GM21619 (cell line): ENCODE results near the gene SEMA5B.

Source experiments
- ATAC-seq: cut with Tn5 transposase; IDR thresholded peaks from one replicate; pipeline ENCODE4 v1.9.1; 2021; ENCODE audit not compliant: unreplicated experiment

The SEMA5B gene

DNA sequence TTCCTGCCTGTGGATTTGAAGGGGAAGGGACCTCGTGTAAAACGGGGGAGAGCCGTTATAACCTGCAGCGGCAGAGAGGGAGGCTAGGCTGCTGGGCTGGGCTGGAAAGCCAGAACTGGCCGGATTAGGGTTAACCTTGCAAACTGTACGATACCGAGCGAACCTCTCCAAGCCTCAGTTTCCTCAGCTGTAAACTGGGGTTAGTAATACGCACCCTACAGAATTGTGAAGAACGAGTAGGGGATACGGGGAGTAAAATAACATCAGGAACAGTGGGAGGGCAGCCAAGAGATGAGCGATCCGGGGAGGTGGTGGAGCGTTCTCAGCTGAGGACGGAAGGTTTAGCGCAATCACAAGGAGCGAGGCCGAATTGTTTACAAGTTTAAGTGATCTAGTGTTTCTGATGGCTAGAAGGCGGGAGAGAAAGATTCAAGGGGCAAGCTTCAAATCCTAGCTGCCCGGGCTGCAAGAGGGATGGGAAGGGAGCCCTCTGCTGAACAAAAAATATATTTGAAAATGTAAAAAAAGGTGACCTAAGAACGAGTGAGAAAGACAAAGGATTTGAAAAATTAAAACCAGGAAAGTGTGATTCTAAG lies 768 bp upstream of the SEMA5B start:
- no peak for ATAC-seq

- no peak for ATAC-seq
Measured at GRCh38 chr3:123026565-123027291, 835 bp downstream of the SEMA5B start.

- no peak for ATAC-seq
Measured at GRCh38 chr3:123025642-123026521, 1.7 kb downstream of the SEMA5B start.

GRCh38 chr3:123024056-123024455 lies 3.5 kb downstream of the SEMA5B start:
- ATAC-seq: no peak

- ATAC-seq: no peak
Measured at GRCh38 chr3:123021996-123022510, 5.5 kb downstream of the SEMA5B start.

DNA sequence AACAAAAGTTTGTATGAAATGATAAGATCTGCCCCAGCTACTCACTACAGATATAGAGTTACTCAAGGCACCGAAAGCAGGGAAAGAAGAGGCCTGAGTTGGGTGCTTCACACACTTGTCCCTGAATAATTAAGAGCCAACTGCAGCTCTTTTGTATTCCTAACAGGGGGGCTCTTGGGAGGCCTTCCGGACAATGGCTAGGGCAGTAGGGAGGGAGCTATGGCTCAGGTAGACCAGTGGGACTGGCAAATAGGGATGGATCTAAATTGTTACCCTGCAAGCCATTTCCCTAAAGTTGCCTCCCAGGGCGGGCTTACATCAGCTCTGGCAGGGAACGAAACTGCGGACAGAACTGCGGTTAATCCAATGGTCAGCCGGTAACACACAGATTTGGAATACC lies 6.2 kb downstream of the SEMA5B start:
- ATAC-seq: no peak

DNA sequence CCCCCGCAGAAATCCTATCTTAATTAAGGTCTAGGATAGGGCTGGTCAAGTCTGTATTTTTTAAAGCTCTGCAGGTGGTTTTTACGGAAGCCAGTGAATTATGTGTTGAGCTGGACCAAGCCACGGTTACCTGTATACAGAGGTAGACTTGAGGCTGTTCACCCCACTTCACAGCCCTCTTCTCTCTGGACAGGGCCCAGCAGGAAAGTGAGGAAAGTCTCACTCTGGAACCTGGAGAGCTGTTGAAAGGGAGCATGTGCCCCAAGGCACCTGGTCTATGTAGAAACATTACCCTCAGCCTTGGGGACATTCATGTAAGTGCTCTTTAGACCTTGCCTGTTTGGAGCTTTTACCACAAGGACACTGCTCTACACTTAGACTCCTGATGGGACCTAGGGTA lies 6.9 kb downstream of the SEMA5B start:
- no peak for ATAC-seq

GRCh38 chr3:123019591-123019990 lies 8.0 kb downstream of the SEMA5B start:
- ATAC-seq: no peak

- ATAC-seq: no peak
Measured at GRCh38 chr3:123019161-123019560, 8.4 kb downstream of the SEMA5B start.

GRCh38 chr3:123018683-123019082 lies 8.9 kb downstream of the SEMA5B start:
- ATAC-seq: no peak

DNA sequence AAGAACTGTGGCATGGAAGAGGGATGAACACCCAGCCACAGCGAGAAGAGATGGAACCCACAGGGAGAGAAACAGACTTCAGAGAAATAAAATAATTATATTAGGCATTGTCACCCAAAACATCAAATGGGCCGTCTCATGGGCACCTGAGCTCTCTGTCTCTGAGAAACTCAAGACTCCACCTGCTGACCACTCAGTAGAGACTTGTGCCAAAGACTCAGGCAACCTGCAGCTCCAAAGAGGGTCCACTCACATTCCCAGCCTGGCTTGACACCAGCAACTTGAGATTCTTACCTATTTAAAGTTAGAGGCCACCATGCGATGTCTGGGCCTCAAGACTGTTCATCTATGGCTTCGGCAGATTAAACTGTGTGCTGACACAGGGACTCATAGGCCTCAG lies 12.0 kb downstream of the SEMA5B start:
- no peak for ATAC-seq

DNA sequence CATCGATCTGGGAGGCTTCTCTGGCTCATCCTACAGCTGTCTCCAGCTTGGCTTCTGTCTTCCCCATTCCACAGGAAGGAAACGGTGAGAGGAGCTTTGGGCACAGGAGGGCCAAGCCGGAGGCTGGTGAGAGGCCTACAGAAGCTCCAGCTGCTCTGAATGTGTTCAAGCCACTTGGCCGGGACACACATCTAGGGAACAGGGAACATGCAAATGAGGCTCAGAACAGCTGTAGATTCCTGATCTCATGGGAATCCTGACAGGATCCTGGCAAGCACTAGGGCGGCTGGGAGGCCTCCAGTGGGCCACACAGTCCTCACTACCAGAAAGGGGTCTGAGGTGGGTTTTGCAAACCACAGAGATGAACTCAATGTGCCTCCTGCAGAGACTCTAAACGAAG lies 13.7 kb downstream of the SEMA5B start:
- ATAC-seq: no peak

DNA sequence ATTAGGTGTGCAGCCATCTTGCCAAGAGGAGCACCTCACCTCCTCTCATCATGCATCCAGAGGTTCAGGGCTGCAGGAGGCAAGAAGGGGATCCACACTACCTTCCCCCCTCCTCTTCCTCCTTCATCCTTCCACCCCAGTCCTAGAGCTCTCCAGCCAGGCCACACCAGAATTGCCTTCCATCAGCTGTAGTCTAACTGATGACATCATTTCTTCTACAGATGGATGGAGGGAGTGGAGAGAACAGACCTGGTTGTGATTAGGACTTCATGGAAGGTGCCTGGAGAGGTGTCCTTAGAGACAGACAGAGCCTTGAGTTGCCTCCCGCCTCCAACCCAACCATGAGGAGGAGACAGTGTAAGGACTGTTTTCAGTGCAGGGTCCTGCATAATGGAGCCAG lies 14.9 kb downstream of the SEMA5B start:
- ATAC-seq: no peak

DNA sequence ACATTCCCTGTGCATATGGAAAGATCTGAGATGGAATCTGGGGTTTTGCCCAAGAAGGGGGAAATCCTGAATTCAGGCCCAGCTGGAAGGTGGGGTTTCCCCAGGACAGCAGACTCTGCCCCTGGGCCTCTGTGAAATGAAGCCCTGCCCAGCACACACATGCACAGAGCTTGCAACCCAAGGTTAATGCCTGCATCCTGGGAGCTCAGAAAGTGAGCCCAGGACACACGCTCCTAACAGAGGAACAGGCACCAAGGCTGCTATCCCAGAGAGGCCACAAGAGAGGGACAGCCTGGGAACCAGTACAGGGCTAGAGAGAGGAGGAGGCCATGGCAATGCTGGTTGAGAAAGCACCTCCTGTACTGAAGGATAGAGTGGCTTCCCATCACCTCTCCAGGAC lies 16.1 kb downstream of the SEMA5B start:
- ATAC-seq: no peak

DNA sequence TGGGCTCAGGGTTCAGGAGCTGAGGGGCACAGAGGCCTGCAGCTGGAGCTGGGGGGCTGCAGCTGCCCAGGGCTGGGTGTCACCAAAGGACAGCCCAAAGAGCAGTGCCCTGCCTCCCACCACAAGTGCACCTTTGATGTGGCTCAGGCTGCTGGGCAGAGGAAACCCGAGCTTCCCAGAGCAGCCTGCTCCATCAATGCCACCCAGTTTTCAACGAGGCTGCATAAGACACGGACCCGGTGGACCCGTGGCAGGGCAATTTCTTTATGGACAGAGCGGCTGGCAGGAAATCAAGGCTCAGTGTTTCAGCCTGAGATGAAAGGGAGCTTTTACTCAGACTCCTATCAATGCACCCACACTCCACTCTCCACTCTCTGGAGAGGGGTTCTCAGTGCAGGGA lies 18.7 kb downstream of the SEMA5B start:
- no peak for ATAC-seq

- no peak for ATAC-seq
Measured at GRCh38 chr3:123006609-123007008, 21.0 kb downstream of the SEMA5B start.

DNA sequence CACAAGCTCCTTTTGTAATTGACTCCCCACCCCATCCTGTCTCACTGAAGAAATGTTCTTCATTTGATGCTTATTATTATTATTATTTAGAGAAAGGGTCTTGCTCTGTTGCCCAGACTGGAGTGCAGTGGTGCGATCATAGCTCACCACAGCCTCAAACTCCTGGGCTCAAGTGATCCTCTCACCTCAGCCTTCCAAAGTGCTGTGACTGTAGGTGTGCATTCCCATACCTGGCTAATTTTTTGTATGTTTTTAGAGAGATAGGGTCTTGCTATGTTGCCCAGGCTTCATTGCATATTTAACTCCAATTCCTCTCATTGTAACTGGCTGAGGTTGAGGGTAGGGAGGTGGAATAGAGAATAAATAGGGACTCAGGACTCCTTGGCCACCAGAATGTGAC lies 22.3 kb downstream of the SEMA5B start:
- ATAC-seq: no peak

- no peak for ATAC-seq
Measured at GRCh38 chr3:123004201-123004918, 23.2 kb downstream of the SEMA5B start.

DNA sequence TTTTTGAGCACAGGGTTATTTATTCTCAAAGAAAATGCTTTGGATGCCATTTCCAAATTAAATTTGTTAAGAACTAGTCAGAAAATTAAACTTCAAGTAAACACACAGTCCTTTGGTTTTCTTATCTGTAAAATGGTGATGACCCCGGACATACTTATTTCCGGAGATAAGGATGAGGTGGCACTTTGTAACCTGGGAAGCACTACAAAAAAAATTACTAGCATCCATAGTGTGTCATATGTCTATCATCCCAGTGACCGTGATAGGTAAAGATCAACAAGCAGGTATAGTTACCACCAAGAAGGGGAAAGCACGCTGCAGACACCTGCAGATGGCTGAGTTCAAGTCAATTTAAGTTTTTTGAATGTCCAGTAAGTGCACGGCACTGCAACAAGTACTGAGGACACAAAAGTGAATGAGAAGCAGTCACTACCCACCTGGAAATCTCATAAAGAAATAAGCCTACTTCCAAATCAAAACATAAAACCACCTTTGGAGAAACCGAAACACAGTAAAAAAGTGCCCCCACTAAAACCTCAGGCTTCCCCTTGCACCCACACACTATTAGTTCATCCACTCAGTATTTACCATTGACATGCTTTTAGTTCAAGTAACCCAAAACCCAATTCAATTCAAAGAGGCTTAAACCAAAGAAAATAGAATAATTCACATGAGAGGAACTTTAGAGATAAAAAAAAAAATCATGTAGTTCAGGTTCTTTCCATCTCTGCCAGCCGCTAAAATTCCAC lies 24.6 kb downstream of the SEMA5B start:
- no peak for ATAC-seq

GRCh38 chr3:123002100-123002748 lies 25.3 kb downstream of the SEMA5B start:
- no peak for ATAC-seq
